Breast epithelium (tissue), 3 donors: ENCODE results near the gene RSPH6A.

Experiments
- POLR2A ChIP-seq: fragments of 450-650 bp; IDR thresholded peaks from one replicate; pipeline ENCODE4 v1.6.1; 2016; ENCODE audit warnings: antibody characterized with exemption, mild to moderate bottlenecking, moderate library complexity
- TF ChIP-seq, protein P1 (sequence below), 3 donors: fragments of 450-650 bp; IDR thresholded peaks; one replicate each; pipeline ENCODE4 v1.5.1; 2016 to 2017; ENCODE audit warnings: antibody characterized with exemption in 3 of 3, mild to moderate bottlenecking in 3 of 3, moderate library complexity in 3 of 3

- TF ChIP-seq, protein P1, sequence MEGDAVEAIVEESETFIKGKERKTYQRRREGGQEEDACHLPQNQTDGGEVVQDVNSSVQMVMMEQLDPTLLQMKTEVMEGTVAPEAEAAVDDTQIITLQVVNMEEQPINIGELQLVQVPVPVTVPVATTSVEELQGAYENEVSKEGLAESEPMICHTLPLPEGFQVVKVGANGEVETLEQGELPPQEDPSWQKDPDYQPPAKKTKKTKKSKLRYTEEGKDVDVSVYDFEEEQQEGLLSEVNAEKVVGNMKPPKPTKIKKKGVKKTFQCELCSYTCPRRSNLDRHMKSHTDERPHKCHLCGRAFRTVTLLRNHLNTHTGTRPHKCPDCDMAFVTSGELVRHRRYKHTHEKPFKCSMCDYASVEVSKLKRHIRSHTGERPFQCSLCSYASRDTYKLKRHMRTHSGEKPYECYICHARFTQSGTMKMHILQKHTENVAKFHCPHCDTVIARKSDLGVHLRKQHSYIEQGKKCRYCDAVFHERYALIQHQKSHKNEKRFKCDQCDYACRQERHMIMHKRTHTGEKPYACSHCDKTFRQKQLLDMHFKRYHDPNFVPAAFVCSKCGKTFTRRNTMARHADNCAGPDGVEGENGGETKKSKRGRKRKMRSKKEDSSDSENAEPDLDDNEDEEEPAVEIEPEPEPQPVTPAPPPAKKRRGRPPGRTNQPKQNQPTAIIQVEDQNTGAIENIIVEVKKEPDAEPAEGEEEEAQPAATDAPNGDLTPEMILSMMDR (IDR thresholded peaks at IDR 0.05) = peak in 1 of 3 donors; percentile 8
- TF ChIP-seq POLR2A = no peak
These were observed 33.8 kb upstream of the RSPH6A start for GRCh38 chr19:45848922-45849321.
